Measurements from ENCODE around the gene SF1.

SF1 gene

GRCh38 chr11:64728757-64729365 is 49.5 kb downstream of the SF1 start:
- H3K4me2 ChIP-seq (ENCODE audit: low read length), result no peak overlapping the region
- no peak overlapping the region for H3K27ac ChIP-seq
- no peak overlapping the region for H2AFZ ChIP-seq
- H3K4me3 ChIP-seq (ENCODE audit: low read depth, low read length), result no peak overlapping the region
- H3K4me1 ChIP-seq, result no peaks in the 10 kb centered on the region
- TF ChIP-seq CTCF (IDR thresholded peaks at IDR 0.05), result no peak
- no peaks in the 10 kb centered on the region for H3K79me2 ChIP-seq
- no peaks in the 10 kb centered on the region for H3K9me3 ChIP-seq (ENCODE audit: control insufficient read depth, low read length)
- no peaks in the 10 kb centered on the region for H3K36me3 ChIP-seq (ENCODE audit: control insufficient read depth, insufficient read depth, low read length)
- H3K27me3 ChIP-seq (ENCODE audit: control insufficient read depth, insufficient read depth, low read length), result no peaks in the 10 kb centered on the region
- no peak overlapping the region for H3K9ac ChIP-seq

DNA sequence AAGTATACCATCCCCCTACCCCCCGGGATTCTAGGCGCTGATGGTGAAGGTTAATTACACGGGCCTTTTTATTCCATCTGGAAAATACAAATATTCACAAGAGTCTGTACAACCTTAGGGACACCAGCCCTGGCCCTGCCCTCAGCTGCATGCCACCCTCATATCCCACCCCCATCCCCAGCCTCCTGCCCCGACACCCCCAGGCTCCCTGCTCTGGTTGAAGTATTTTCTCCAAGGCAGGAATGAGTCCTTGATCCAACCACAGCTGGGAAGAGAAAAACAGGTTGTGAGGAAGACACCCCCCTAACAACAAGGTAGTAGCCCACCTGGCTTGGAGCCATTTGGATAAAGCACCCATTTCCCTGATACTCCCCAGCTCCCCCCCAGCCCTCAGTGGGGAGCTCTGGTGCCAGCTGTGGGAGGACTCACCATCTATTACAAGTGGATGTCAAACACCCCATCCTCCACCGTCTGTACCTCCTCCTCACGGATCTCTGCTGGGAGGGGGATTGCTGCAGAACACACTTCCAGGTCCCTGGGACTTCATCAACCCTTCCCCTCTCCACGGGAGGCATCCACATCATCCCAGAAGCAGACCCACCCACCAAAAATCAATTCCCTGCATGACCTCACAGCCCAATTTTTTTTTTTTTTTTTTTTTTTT is 51.3 kb downstream of the SF1 start:
- no peaks in the 10 kb centered on the region for H3K4me1 ChIP-seq
- TF ChIP-seq CTCF (IDR thresholded peaks at IDR 0.05), result no peak
- H2AFZ ChIP-seq, result no peak overlapping the region
- H3K4me2 ChIP-seq (ENCODE audit: low read length), result no peak overlapping the region
- H3K27ac ChIP-seq, result no peak overlapping the region
- no peaks in the 10 kb centered on the region for H3K27me3 ChIP-seq (ENCODE audit: control insufficient read depth, insufficient read depth, low read length)
- no peak overlapping the region for H3K9ac ChIP-seq
- no peaks in the 10 kb centered on the region for H3K9me3 ChIP-seq (ENCODE audit: control insufficient read depth, low read length)
- H3K36me3 ChIP-seq (ENCODE audit: control insufficient read depth, insufficient read depth, low read length), result no peaks in the 10 kb centered on the region
- no peaks in the 10 kb centered on the region for H3K79me2 ChIP-seq
- H3K4me3 ChIP-seq (ENCODE audit: low read depth, low read length), result no peak overlapping the region

- H3K27ac ChIP-seq, result no peak overlapping the region
- TF ChIP-seq CTCF (IDR thresholded peaks at IDR 0.05), result no peak
- H3K36me3 ChIP-seq (ENCODE audit: control insufficient read depth, insufficient read depth, low read length), result no peaks in the 10 kb centered on the region
- no peak overlapping the region for H3K4me3 ChIP-seq (ENCODE audit: low read depth, low read length)
- no peaks in the 10 kb centered on the region for H3K9me3 ChIP-seq (ENCODE audit: control insufficient read depth, low read length)
- H3K79me2 ChIP-seq, result no peaks in the 10 kb centered on the region
- H3K4me1 ChIP-seq, result no peaks in the 10 kb centered on the region
- no peaks in the 10 kb centered on the region for H3K27me3 ChIP-seq (ENCODE audit: control insufficient read depth, insufficient read depth, low read length)
- no peak overlapping the region for H2AFZ ChIP-seq
- H3K9ac ChIP-seq, result no peak overlapping the region
- no peak overlapping the region for H3K4me2 ChIP-seq (ENCODE audit: low read length)
These were observed 52.1 kb downstream of the SF1 start for GRCh38 chr11:64726211-64726641.

GRCh38 chr11:64724863-64725532 is 53.3 kb downstream of the SF1 start:
- H3K36me3 ChIP-seq (ENCODE audit: control insufficient read depth, insufficient read depth, low read length), result no peaks in the 10 kb centered on the region
- no peaks in the 10 kb centered on the region for H3K9me3 ChIP-seq (ENCODE audit: control insufficient read depth, low read length)
- H3K27me3 ChIP-seq (ENCODE audit: control insufficient read depth, insufficient read depth, low read length), result no peaks in the 10 kb centered on the region
- H3K9ac ChIP-seq, result no peak overlapping the region
- TF ChIP-seq CTCF (IDR thresholded peaks at IDR 0.05), result no peak
- no peak overlapping the region for H3K4me2 ChIP-seq (ENCODE audit: low read length)
- H3K27ac ChIP-seq, result no peak overlapping the region
- no peaks in the 10 kb centered on the region for H3K79me2 ChIP-seq
- H3K4me3 ChIP-seq (ENCODE audit: low read depth, low read length), result no peak overlapping the region
- H3K4me1 ChIP-seq, result no peaks in the 10 kb centered on the region
- H2AFZ ChIP-seq, result no peak overlapping the region
